Ovary (tissue), 3 donors: Measurements from ENCODE around the gene IL1RAP.

Experiments used
- CTCF ChIP-seq, 3 donors: fragments of 450-650 bp in 2 of 3; fragments of 200-600 bp in 1 of 3; IDR thresholded peaks; one replicate each; pipeline versions ENCODE4 v1.5.1 to v1.8.0; 2016 to 2022; ENCODE audit warnings: antibody characterized with exemption in 3 of 3, mild to moderate bottlenecking in 1 of 3
- POLR2A ChIP-seq: fragments of 450-650 bp; IDR thresholded peaks from one replicate; pipeline ENCODE4 v1.6.1; 2017; ENCODE audit warnings: antibody characterized with exemption, mild to moderate bottlenecking, moderate library complexity
- donor health status: DM: no; HTN: no; CAD: no.

- TF ChIP-seq CTCF (IDR thresholded peaks at IDR 0.05) (no peak), POLR2A (no peak)
Measured at GRCh38 chr3:190614226-190615059, 100.6 kb downstream of the IL1RAP start.
